ENCODE data around the gene NDUFAF2.
"Not testable (repeated sequence)": the region's sequence is repeated elsewhere in the genome, so short reads cannot be mapped to it uniquely, and the experiment has no call there.

NDUFAF2 gene

DNA sequence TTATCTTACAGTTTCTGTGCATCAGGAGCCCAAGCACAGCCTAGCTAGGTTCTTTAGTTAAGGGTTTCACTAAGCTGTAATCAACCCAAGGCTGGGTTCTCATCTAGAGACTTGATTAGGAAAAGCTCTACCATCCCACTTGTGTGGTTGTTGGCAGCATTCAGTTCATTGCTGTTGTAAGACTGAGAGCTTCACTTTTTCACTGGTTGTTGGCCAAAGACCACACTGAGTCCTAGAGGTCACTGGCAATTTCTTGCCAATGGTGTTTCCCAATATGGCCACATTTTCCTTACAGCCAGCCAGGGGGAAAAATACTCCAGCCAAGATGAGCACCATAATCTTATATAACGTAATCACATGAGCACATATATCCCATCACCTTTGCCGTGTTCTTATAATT lies 142.9 kb downstream of the NDUFAF2 start:
- Histone ChIP-seq H3K4me3 (ENCODE audit: low read length) (no peak overlapping the region), H3K9ac (ENCODE audit: low read length) (no peak overlapping the region), H3K79me2 (ENCODE audit: low read length) (no peaks in the 10 kb centered on the region), H3K36me3 (replicated peaks; ENCODE audit: low read depth, low read length) (no peaks in the 10 kb centered on the region), H3K9me3 (ENCODE audit: insufficient read depth, low read length) (no peaks in the 10 kb centered on the region), H3K27me3 (ENCODE audit: low read depth, low read length) (no peaks in the 10 kb centered on the region), H4K20me1 (ENCODE audit: insufficient read depth, low read length) (no peaks in the 10 kb centered on the region), H3K27ac (ENCODE audit: low read length) (no peak overlapping the region), H2AFZ (ENCODE audit: low read depth, low read length) (no peak overlapping the region), H3K4me2 (ENCODE audit: low read length) (no peak overlapping the region), H3K4me1 (ENCODE audit: low read length) (no peaks in the 10 kb centered on the region)
- no peak for TF ChIP-seq EZH2phosphoT487 (IDR thresholded peaks at IDR 0.05; ENCODE audit: low read depth)
- TF ChIP-seq, protein P1, sequence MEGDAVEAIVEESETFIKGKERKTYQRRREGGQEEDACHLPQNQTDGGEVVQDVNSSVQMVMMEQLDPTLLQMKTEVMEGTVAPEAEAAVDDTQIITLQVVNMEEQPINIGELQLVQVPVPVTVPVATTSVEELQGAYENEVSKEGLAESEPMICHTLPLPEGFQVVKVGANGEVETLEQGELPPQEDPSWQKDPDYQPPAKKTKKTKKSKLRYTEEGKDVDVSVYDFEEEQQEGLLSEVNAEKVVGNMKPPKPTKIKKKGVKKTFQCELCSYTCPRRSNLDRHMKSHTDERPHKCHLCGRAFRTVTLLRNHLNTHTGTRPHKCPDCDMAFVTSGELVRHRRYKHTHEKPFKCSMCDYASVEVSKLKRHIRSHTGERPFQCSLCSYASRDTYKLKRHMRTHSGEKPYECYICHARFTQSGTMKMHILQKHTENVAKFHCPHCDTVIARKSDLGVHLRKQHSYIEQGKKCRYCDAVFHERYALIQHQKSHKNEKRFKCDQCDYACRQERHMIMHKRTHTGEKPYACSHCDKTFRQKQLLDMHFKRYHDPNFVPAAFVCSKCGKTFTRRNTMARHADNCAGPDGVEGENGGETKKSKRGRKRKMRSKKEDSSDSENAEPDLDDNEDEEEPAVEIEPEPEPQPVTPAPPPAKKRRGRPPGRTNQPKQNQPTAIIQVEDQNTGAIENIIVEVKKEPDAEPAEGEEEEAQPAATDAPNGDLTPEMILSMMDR (IDR thresholded peaks at IDR 0.05; ENCODE audit: low read depth, low read length), result no peak

DNA sequence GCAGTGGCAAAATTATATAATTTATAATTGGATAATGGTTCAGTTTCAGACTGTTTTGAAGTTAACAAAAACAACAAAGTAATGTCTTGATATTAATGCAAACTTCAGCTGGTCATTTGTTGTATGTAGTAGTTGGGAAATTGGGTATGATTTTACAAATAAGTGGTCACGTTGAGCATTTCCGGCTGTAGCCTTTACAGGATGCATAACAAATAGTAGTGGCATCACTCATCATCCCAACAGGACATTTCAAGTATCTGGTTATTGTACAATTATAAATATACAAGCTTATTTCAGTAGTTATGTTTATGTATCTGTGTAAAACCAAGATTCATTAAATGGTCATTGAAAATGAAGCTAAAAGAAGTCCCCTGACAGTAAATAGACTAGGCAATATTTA lies 144.3 kb downstream of the NDUFAF2 start:
- Histone ChIP-seq H3K79me2 (ENCODE audit: low read length) (no peaks in the 10 kb centered on the region), H3K27me3 (ENCODE audit: low read depth, low read length) (no peaks in the 10 kb centered on the region), H3K36me3 (replicated peaks; ENCODE audit: low read depth, low read length) (no peaks in the 10 kb centered on the region), H3K9me3 (ENCODE audit: insufficient read depth, low read length) (no peaks in the 10 kb centered on the region), H3K4me3 (ENCODE audit: low read length) (no peak overlapping the region), H3K27ac (ENCODE audit: low read length) (no peak overlapping the region), H3K9ac (ENCODE audit: low read length) (no peak overlapping the region), H2AFZ (ENCODE audit: low read depth, low read length) (no peak overlapping the region), H3K4me2 (ENCODE audit: low read length) (no peak overlapping the region), H3K4me1 (ENCODE audit: low read length) (no peaks in the 10 kb centered on the region), H4K20me1 (ENCODE audit: insufficient read depth, low read length) (no peaks in the 10 kb centered on the region)
- TF ChIP-seq, protein P1 (IDR thresholded peaks at IDR 0.05; ENCODE audit: low read depth, low read length), result no peak
- no peak for TF ChIP-seq EZH2phosphoT487 (IDR thresholded peaks at IDR 0.05; ENCODE audit: low read depth)

DNA sequence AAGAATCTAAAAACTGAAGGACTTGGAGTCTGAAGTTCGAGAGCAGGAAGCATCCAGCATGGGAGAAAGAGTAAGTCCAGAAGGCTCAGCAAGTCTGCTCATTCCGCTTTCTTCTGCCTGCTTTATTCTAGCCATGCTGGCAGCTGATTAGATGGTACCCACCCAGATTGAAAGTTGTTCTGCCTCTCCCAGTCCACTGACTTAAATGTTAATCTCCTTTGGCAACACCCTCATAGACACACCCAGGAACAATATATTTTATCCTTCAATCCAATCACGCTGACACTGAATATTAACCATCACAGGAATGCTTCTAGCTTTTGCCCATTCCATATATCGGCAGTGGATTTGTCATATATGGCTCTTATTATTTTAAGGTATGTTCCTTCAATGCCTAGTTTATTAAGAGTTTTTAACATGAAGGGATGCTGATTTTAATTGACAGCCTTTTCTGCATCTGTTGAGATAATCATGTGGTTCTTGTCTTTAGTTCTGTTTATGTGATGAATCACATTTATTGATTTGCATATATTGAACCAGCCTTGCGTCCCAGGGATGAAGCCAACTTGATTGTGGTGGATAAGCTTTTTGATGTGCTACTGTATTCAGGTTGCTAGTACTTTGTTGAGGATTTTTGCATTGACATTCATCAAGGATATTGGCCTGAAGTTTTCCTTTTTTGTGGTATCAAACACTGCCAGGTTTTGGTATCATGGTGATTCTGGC lies 148.2 kb downstream of the NDUFAF2 start:
- not testable (repeated sequence) for H3K79me2 ChIP-seq (ENCODE audit: low read length); H3K36me3 ChIP-seq (replicated peaks; ENCODE audit: low read depth, low read length); H3K4me3 ChIP-seq (ENCODE audit: low read length); H3K27ac ChIP-seq (ENCODE audit: low read length); H4K20me1 ChIP-seq (ENCODE audit: insufficient read depth, low read length); H3K9me3 ChIP-seq (ENCODE audit: insufficient read depth, low read length); H3K9ac ChIP-seq (ENCODE audit: low read length); H2AFZ ChIP-seq (ENCODE audit: low read depth, low read length); H3K4me1 ChIP-seq (ENCODE audit: low read length); H3K27me3 ChIP-seq (ENCODE audit: low read depth, low read length); H3K4me2 ChIP-seq (ENCODE audit: low read length)

DNA sequence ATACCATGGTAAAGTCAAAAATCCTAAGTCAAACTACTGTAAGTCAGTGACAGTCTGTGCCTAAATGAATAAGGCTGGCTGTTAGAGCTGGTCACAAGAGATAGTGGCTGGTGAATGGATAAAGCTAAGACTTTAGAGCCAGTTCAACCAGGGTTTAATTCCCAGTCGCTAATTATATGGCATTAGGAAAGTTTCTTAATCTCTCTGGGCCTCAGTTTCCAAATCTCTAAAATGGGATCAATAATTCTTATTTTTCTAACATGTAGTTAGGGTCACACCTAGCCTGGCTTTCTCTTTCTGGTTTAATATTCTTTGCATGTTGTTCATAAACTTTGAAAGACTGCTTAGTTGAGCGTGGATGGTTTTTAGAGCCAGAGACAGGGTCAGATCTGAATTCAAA lies 152.5 kb downstream of the NDUFAF2 start:
- no peaks in the 10 kb centered on the region for H3K4me1 ChIP-seq (ENCODE audit: low read length)
- TF ChIP-seq, protein P1 (IDR thresholded peaks at IDR 0.05; ENCODE audit: low read depth, low read length), result no peak
- no peak for TF ChIP-seq EZH2phosphoT487 (IDR thresholded peaks at IDR 0.05; ENCODE audit: low read depth)
- H3K27me3 ChIP-seq (ENCODE audit: low read depth, low read length), result no peaks in the 10 kb centered on the region
- H3K36me3 ChIP-seq (replicated peaks; ENCODE audit: low read depth, low read length), result no peaks in the 10 kb centered on the region
- no peak overlapping the region for H3K4me2 ChIP-seq (ENCODE audit: low read length)
- H3K27ac ChIP-seq (ENCODE audit: low read length), result no peak overlapping the region
- H2AFZ ChIP-seq (ENCODE audit: low read depth, low read length), result no peak overlapping the region
- H3K9me3 ChIP-seq (ENCODE audit: insufficient read depth, low read length), result no peaks in the 10 kb centered on the region
- H3K79me2 ChIP-seq (ENCODE audit: low read length), result no peaks in the 10 kb centered on the region
- H4K20me1 ChIP-seq (ENCODE audit: insufficient read depth, low read length), result no peaks in the 10 kb centered on the region
- H3K4me3 ChIP-seq (ENCODE audit: low read length), result no peak overlapping the region
- no peak overlapping the region for H3K9ac ChIP-seq (ENCODE audit: low read length)
